HG03039 (cell line): ENCODE results near the gene SLC25A47.
"Not testable (repeated sequence)": the region's sequence is repeated elsewhere in the genome, so short reads cannot be mapped to it uniquely, and the experiment has no call there.

ENCODE experiments used
- ATAC-seq: cut with Tn5 transposase; IDR thresholded peaks from one replicate; pipeline ENCODE4 v1.9.1; 2021; ENCODE audit warnings: mild to moderate bottlenecking, moderate library complexity; ENCODE audit not compliant: unreplicated experiment

The SLC25A47 gene

DNA sequence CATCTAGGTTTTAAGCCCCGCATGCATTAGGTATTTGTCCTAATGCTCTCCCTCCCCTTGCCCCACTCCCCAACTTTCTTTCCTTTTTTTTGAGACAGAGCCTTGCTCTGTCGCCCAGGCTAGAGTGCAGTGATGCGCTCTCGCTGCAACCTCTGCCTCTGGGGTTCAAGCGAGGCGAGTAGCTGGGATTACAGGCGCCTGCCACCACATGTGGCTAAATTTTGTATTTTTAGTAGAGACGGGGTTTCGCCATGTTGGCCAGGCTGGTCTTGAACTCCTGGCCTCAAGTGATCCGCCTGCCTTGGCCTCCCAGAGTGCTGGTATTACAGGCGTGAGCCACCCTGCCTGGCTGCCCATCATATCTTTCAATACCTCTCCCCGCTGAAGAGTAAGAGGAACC, 19.7 kb downstream of the SLC25A47 start:
- ATAC-seq: not testable (repeated sequence)

GRCh38 chr14:100344657-100345056, 21.5 kb downstream of the SLC25A47 start:
- not testable (repeated sequence) for ATAC-seq

DNA sequence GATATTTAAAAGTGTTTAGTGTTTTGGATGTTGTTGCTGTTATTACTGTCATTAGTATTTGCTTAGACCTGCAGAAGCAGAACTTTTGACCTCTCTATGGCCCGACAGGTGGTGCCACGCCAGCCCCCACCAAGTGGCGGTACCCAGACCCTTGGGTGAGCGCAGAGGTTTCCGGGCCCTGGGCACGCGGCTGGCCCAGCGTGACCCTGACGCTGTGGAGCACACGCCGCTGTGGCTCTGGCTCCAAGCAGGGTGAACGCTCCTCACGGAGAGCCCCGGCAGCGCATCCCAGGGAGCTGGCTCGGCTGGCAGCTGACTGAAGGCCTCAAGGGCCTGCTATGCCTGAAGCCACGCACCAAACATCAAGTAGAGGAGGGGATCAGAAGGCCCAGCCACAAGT, 22.6 kb downstream of the SLC25A47 start:
- no peak for ATAC-seq

DNA sequence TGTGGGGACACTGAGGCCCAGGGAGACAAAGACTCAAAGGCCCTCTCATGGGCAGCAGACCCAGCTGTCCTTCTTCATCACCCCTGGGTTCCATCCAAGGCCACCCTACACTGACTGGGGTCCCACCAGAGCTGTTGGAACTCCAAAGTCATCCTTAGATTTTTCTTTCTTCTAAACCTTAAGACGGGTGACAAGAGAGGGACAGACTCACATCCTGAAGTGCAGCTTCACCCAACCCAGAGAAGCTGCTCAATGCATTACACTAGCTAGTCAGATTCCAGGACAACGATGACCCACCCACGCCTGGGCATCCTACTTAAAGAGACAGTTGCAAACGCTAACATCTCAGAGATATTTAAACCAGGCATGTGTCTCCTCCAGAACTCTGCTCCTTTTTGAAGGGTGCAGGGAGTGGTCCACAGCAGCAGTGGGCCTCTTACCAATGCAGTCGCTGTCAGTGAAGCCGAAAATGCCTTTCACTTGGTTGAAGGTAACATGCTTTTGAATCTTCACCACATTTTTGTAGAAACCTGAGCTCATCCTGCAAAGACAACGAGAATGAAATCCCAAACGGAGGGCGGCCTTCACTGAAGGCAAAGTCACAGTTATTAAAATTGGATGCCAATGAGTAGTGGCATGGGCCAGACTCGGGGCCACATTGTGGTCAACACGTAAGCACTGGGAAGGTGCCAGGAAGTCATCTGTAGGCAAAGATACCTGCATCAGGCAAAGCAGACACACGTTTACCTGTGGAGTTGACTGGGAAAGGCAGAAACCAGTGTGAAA, 23.4 kb downstream of the SLC25A47 start:
- no peak for ATAC-seq

DNA sequence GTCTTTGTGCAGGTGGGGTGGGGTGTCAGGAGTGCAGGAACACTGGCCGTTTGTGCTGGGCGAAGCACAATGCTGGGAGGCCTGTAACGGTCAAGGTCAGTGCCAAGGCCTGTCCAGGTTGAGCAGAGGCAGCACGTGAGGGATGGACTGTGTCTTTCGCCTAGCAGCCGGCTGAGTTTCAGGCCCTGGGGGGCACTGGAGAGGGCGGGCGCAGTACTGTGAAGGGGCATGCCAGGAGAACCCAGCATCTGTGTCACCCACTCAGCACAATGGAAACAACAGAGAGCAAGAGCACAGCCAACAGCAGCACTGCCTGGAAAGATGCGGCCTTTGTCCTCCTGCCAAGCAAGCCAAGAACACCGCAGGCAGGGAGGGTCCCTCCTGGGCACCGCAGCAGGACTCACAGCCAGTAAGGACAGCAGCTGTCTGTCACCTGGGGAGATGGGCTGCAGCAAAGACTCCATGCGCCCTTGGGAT, 25.2 kb downstream of the SLC25A47 start:
- ATAC-seq: no peak

DNA sequence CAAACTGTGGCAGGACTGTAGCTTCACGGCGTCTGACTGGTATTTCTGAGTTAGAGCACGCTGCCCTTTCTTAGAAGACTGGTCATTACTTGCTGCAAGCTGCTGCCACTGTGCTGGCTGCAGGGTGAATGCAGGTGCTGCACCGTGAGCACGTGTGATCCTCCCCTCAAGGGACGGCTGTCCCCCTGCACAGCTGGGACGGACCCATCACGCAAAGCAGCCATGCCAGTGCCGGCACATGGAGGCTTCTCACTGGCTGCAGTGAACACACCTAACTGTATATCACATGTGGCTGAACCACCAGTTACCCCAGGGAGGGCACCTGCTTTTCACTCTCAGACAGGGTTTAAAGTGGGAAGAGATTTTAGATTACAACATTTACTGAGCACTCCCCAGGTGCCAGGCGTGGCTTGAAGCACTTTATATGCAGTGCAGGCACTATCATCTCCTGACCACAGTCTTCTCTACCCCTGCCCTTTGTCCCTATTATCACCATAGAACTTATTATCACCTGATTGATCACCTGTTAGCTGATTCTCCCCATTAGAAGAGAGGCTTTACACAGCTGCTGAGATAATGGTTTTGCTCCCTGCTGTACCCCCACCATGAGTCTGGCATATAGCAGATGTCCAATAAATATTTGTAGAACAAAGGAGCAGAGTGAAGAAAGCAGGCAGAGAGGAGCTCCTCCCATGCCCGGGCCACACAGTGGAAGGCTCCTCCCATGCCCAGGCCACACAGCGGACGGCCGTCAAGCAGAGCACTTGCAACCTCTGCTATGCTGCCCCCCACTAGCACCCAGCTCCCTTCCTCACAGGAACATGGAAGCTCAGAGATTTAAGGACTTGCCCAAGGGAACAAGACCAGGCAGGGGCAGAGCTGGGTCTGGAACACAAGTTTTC, 25.9 kb downstream of the SLC25A47 start:
- no peak for ATAC-seq

DNA sequence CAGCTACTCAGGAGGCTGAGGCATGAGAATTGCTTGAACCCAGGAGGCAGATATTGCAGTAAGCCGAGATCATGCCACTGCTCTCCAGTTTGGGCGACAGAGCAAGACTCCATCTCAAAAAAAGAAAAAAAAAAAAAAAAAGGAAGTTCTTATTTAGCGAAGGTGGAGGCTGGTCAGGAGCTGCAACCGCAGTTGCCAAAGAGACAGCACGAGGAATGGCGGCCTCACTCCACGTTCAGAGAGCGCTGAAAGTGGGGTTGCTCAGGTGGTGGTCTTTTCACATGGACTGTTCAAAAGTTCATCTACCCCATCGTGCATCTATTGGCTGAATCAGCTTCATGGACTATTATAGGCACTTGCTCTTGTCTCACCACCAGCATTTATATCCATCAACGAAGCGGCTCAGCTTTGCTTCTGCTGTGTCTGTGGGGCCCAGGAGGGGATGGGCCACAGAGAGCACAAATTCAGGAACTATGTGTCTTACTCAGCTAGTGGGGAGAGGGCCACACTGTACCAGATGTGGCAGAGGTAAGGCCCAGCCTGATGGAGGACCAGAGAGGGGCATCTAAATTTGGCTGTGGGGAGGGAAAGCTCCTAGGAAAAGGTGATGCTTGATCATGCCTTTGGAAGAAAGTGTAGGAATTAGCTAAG, 27.3 kb downstream of the SLC25A47 start:
- ATAC-seq: no peak

GRCh38 chr14:100350986-100351385, 27.8 kb downstream of the SLC25A47 start:
- no peak for ATAC-seq

GRCh38 chr14:100358396-100358795, 35.3 kb downstream of the SLC25A47 start:
- ATAC-seq: no peak

- ATAC-seq: no peak
Observed at GRCh38 chr14:100359111-100359510, 36.0 kb downstream of the SLC25A47 start.

DNA sequence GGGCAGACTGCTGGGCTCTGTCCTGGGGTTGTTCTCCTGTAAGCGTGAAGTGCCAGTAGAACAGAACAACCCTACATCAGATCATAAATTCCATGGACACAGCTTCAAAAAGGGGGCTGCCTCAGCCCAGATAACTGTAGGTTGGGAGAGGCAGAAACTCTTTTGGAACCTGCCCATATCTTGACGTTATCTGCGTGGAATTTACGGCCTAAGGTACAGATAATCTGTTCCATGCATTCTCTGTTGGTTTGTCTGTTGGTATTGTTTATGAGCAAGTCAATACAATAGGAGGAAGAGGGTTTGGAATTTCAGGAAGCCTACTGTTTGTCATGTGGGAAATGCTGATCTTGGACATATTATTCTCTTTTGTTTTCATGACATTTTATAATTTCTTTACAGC, 36.7 kb downstream of the SLC25A47 start:
- no peak for ATAC-seq

DNA sequence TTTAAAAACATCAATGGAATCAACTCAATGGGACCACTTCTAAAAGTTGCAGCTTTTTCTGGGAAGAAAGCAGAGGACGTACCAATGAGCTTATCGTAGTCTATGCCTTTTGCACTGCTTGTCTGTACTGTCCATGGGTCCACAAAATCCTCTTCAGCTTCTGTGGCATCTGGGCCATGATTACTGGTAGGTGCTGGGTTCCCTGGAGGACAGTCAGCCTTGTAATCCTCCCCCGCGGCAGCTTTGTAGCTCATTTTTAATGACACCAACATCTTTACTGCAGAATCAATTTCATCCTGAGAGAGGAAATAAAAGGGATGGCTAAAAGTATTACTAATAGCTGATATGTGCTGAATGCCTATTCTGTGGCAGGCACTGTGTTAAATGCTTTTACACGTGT, 38.5 kb downstream of the SLC25A47 start:
- no peak for ATAC-seq

- no peak for ATAC-seq
Observed at GRCh38 chr14:100362311-100362927, 39.3 kb downstream of the SLC25A47 start.

DNA sequence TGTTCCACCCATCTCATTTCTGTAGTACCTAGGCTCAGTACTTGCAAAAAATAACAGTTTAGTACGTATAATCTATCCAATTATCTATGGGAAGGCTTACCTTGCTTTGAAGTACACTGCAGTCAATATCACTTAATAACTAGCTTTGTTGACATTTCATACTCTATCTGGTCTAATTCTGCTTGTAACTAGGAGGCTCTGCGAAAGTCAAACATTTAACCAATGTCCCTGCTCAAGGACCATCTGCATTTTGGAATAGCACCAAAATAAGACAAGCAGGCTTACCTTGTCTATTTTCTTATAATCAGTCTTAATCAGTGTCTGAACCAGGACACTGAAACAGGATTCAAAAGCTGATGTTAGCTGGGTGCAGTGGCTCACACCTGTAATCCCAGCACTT, 39.9 kb downstream of the SLC25A47 start:
- no peak for ATAC-seq

DNA sequence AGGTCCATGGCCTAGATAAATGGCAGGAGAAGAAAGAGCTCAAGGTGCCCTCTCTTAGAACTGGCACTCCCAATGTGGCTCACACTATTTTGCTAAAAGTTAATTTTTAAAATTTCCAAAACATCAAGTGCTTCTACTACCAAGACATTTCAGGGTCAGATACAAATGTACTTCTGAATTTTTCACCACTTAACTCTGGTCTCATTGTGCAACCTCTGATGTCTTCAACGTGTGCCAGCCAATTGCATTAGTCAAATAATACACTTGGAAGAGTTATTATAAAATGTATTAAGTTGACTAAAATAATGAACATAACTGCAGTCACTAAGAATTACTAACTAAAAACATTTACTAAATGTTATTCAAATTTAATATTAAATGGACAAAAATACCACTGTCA, 41.3 kb downstream of the SLC25A47 start:
- ATAC-seq: no peak

DNA sequence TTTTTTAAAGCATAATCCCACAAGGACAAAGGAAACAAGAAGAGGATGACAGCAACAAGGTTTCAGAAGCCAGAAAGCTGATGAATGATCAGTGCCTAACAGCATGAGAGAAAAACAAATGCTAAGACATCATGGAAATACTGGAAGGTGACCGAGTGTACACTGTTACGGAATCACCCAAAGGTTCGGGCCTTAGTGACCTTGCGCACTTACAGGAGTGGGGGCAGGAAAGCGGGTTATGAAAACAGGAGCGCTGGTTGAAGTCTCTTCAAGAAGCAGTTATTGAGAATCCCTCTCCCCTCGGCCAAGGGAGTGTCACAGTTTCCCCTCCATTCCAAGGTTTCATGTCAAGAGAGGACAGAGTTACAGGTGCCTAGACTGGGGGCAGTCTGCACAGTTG, 42.6 kb downstream of the SLC25A47 start:
- no peak for ATAC-seq

DNA sequence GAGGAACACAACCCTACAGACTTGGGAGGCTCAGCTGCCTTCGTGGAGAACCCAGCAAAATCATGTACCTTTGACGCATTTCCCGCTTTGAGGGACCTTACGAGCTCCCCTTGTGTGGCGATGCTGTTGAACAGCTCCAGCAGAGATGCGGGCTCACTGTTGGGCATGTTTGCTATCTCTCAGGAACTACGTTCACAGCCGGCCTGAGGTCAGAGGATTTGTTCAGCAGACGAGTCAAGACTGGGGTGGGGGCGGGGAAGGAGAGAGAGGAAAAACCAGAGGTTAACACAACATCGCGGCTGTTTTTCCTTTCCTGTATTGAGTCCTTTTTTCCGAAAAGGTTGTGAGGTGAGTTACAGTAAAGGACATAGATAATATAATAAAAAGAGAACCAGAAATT, 45.9 kb downstream of the SLC25A47 start:
- no peak for ATAC-seq

- no peak for ATAC-seq
Observed at GRCh38 chr14:100370003-100370402, 46.9 kb downstream of the SLC25A47 start.

- ATAC-seq: no peak
Observed at GRCh38 chr14:100371773-100372172, 48.6 kb downstream of the SLC25A47 start.

DNA sequence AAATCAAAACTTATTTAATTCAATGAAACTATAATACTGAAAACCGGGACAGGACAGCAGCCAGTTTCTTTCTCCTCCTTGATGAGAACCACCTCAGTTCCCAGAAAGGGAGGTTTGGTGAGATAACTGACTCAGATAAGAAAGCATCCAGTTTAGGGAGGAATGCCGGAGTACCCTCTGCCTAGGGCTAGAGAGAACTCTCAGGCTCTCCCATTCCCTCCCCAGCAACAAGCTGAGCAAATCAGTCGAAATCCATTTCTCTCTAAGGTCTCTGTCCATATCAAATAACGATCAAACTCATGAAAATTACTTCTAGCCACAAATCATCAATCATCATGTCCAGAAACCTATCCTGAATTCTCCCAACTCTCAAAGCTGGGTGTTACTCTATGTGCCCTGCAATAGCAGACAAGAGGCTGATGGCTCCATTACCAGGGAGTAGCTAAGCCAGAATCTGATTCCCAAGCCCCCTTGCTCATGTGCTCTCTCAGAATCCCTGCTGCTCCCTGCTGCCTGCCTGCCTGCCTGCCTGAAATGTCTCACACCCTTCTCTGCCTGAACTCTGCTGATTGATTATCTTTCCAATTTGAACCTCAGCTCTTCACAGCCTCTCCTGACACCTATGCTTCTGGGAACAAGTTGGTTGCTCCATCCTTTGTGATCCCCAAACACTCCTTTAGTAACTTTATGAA, 49.4 kb downstream of the SLC25A47 start:
- ATAC-seq: no peak
